ENCODE results near the gene ANTKMT. TPM values are rescaled to one million over a fixed set of nuclear protein-coding genes. Genes with fewer than 3 reads are reported as not detected.
"Not testable (repeated sequence)": the region's sequence is repeated elsewhere in the genome, so short reads cannot be mapped to it uniquely, and the experiment has no call there.

ANTKMT gene
- total RNA-seq, 1 donor from 2014 or later: 6.3 TPM

DNA sequence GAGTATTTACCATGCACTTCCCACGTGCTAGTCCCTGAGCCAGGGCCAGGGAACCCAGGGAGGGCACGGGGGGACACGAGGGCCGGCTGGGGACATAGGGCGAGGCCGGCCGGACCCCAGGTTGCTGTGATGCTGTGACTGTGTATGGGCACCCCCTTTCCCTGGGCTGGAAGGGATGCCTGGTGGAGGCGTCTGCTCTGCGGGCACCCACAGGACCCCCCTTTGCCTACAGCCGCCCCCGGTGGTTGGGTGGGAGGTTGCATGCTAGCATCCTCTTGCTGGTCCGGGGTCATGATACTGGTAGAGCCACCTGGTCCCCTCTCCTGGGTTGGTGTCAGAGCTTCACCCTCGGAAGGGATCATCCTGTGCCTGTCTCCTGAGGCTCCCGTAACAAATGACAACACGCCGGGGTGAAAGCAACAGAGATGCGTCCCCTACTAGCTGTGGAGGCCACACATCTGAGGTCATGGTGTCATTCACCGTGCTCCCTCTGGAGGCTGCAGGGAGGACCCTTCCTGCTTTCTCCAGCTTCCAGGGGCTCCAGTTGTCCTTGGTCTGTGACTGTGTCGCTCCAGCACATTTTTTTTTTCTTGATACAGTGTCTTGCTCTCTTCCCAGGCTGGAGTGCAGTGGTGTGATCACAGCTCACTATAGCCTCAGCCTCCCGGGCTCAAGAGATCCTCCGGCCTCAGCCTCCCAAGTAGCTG is 23.0 kb downstream of the ANTKMT start:
- no peak for DNase-seq

DNA sequence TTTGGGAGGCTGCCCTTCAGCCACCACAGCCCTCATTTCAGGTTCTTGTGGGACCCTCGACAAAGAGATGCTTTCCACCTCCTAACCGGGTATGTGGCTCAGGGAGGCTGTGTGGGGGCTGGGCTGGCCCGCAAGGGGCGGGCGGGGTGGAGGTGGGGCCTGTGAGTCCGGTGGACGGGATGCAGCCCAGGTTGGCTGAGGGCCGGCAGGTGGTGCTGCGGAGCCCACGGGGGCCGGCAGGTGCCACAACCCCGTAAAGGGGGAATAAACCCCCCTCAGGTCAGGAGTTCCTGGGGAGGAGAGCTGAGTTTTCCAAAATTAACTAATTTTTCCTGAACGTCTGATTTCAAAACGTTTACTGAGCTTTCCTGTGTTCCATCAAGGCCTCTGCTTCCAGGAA is 24.8 kb downstream of the ANTKMT start:
- DNase-seq: no peak

- no peak for DNase-seq
Observed at GRCh38 chr16:746637-747036, 25.7 kb downstream of the ANTKMT start.

DNA sequence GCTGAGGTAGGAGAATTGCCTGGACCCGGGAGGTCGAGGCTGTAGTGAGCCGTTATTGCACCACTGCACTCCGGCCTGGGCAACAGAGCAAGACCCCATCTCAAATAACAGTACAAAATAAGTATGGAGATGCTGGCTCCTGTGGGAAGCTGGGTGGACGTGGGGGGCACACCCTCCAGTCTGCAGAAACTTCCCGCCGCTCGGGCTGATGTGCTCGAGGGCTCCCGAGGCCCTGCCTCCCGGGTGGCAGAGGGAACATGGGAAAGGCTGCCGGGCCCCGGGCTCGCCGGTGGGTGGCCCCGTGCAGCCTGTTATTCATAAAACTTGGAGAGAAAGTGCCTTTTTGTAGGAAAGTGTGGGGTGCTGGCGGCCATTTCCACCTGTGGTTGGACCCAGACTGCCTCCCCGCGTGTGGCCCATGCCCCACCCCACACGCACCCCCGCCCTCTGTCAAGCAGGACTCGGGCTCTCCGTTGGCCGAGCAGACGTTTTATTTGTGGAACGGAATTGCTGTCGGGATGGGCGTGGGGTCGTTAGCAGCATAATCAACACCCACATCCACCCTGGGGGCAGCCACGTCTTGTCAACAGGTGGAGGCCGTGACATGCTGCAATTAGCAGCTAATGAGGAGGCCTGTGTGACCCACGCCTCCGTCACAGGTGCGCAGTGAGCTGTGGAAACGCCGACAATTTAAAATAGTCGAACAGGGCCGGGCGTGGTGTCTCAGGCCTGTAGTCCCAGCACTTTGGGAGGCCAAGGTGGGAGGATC is 27.2 kb downstream of the ANTKMT start:
- DNase-seq: no peak

GRCh38 chr16:749010-749409 is 28.1 kb downstream of the ANTKMT start:
- no peak for DNase-seq

DNA sequence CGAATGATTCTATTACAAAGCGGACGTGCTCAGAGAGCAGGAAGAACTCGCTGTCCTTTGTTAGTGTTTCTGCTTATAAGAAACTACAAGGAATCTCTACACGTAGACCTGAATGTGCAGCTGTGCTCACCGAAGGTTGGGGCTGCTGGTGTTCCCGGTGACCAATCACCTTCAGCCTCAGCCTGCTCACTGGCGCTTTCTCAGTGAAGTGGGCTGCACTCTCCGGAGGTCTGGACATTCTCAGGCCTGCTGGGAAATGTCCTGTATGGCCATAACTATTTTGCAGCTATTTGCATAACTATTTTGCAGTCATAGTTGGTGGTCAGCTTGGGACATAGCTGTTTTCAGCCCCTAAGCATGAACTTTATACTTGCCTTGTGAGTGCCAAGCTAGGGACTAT is 29.5 kb downstream of the ANTKMT start:
- no peak for DNase-seq

DNA sequence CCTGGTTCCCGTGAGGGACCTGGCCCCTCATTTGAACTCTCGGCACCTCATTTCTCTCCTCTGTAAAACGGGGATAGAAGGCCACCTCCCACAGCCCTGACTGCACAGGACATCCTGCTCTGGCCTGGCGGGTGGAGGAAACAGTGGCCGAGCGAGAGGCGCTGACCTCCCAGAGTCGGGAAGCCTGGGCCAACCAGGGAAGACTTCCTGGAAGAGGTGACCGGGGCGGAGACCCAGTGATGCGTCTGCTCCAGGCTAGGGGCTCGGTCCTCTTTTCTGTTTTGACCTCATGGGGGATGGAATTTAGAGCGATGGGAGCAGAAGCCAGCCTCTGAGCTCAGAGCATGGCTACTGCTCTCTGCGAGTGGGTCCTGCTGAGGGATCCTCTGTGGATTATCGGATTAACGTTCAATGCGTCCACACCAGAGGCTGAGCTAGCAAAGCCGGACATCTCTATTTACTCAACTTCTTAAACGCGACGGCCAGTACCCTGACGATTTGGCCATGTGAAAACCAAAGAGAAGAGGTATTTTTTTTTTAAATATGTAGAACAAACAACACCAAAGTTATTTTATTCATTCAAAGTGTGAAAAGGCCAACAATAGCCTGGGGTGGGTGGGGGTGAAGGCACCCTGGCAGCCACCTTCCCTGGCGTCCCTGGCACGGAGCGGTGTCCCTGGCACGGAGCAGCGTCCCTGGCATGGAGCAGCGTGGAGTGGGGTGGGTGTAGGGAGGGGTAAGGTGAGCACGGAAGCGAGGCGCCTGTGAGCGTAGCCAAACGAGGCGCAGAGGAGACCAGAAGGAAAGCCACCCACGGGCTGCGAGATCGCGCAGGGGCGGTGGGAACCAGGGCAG is 30.4 kb downstream of the ANTKMT start:
- DNase-seq: no peak

- DNase-seq: no peak
Observed at GRCh38 chr16:752007-752312, 31.0 kb downstream of the ANTKMT start.

- DNase-seq: not testable (repeated sequence)
Observed at GRCh38 chr16:754121-754607, 33.2 kb downstream of the ANTKMT start.

GRCh38 chr16:754656-755055 is 33.7 kb downstream of the ANTKMT start:
- no peak for DNase-seq

- DNase-seq: no peak
Observed at GRCh38 chr16:756428-756827, 35.5 kb downstream of the ANTKMT start.

DNA sequence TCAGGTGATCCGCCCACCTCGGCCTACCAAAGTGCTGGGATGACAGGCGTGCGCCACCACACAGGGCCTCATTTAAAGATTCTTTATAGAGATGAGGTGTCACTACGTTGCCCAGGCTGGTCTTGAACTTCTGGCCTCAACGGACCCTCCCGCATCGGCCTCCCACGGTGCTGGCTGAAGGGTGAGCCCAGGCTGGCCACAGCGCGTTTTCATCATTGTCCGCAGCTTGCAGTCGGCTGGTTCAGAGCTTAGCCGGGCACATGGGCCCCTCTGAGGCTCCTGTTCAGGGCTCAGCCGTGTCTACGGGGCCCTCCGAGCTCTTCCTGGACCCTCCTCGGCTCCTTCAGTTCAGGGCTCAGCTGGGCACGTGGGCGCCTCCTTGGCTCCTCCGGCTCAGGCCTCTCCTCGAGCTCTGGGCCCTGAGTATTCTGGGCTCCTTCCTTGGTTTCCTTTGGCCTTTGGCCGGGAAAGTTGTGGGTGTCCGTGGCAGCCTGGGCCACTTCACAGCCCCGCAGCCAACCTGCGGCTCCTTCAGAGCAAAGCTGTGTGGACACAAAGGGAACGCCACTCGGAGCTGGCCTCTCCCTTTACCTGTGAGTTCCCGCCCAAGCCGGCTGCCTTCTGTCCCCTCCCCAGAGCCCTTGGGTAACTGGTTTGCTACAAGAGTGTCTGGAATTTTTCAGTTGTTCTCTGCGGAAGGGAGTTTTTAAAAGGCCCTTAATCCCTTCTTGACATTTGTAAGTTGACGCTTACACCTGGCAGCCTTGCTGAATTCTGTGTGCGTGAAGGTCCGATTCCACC is 38.4 kb downstream of the ANTKMT start:
- no peak for DNase-seq

GRCh38 chr16:760065-760464 is 39.1 kb downstream of the ANTKMT start:
- DNase-seq: no peak

DNA sequence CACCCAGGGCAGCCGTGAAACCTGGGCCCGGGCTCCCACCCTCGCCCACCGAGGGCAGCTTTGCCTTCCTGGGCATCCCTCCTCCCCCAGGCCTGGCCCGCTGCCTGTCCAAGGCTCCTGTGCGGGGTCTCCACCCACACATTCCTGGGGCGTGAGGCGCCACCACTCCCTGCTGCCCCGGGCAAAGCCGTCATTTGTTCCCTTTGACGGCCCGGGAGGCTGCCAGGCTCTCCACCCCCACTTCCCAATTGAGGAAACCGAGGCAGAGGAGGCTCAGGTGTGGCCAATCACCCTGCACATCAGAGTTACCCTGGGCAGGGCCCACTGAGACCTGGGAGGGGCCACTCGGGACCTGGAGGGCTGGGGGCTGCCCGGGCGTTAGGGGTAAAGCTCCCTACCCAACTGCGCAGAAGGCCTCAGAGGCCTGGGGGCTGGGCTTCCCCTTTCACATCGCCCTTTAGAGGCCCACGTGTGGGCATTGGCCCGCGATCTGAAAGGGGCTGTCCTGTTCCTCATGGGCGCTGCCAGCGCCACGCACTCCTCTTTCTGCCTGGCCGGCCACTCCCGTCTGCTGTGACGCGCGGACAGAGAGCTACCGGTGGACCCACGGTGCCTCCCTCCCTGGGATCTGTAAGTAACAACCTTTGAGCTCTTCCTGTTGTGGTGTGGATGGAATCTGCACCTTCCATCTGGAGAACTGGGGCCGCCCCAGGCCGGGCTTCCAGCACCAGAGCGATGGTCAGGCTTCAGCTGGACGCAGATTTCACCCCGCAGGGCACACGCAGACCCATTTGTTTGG is 39.8 kb downstream of the ANTKMT start, which contains the start of gene MSLN:
Gene MSLN, plus strand, starts transcription at position 190 of the 799 bp plus-strand sequence. CDS start 1,947 bp downstream, outside the sequence.
- DNase-seq: no peak

DNA sequence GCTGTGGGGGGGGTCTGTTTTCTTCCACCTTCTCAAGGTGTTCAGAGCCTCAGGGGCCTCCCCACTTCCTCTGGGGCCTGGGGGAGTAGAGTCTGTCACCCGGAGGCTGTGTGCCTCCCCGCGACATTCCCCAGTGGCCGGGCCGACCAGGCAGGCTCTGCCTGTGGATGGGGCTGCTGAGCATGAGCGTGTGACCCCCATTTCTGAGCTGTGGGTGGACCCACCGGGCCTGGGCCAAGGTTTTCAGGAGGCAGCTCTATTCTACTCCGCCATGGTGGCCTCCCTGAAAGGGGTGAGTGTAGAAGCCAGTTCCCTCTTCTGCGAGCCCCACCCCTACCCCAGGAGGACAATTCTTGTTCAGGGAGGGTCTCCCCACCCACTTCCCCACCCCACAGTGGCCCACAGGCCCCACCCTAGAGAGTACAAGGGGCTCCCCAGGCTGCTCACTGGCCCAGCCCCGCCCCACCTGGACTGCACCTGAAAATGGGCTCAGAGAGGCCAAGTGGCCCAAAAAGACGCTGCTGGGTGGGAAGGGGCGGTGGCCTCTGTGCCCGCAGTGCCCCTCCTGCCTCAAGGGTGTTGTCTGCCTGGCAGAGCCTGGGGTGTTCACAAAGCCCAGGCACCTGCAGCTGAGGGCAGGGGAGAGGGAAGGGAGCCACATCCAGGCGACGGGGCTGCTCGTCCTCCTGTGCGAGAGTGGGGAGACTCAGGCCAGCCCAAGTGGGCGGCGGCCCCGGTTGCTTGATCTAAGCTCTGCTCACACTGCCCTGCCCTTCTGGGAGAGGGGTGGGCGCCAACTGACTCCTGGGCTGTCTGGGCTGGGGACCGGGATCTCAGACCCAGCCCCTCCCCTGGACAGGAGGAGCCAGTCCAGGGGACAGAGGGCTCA is 40.9 kb downstream of the ANTKMT start:
- no peak for DNase-seq

GRCh38 chr16:762595-763268 is 41.8 kb downstream of the ANTKMT start:
- no peak for DNase-seq

GRCh38 chr16:763369-764183 is 42.6 kb downstream of the ANTKMT start:
- no peak for DNase-seq

GRCh38 chr16:764184-764750 is 43.3 kb downstream of the ANTKMT start:
- DNase-seq: no peak
